HG03575 (cell line): ENCODE measurements around the gene RIOK3.
"Not testable (repeated sequence)": the region's sequence is repeated elsewhere in the genome, so short reads cannot be mapped to it uniquely, and the experiment has no call there.

Source experiments
- ATAC-seq: cut with Tn5 transposase; IDR thresholded peaks from one replicate; pipeline ENCODE4 v1.9.1; 2021; ENCODE audit not compliant: unreplicated experiment, insufficient number of reproducible peaks, low FRiP score; ENCODE audit errors: extremely low read depth

Gene RIOK3

GRCh38 chr18:23452728-23453679, at the start of gene RIOK3:
RIOK3 (plus strand) TSS chr18:23453287; CDS start chr18:23453440, 153 bp downstream.
- ATAC-seq: peak; percentile 67

- ATAC-seq: no peak
These were observed 49.8 kb upstream of the RIOK3 start for GRCh38 chr18:23403310-23403709.

- no peak for ATAC-seq
These were observed 47.5 kb upstream of the RIOK3 start for GRCh38 chr18:23405636-23406035.

- no peak for ATAC-seq
These were observed 46.8 kb upstream of the RIOK3 start for GRCh38 chr18:23406271-23406787.

- ATAC-seq: no peak
These were observed 40.6 kb upstream of the RIOK3 start for GRCh38 chr18:23412351-23412964.

- no peak for ATAC-seq
These were observed 37.6 kb upstream of the RIOK3 start for GRCh38 chr18:23415515-23415914.

- ATAC-seq: no peak
These were observed 36.8 kb upstream of the RIOK3 start for GRCh38 chr18:23416298-23416697.

- ATAC-seq: no peak
These were observed 31.8 kb upstream of the RIOK3 start for GRCh38 chr18:23421277-23421676.

- ATAC-seq: peak; percentile 73
These were observed 30.2 kb upstream of the RIOK3 start for GRCh38 chr18:23422751-23423418.

GRCh38 chr18:23424616-23425015, 28.5 kb upstream of the RIOK3 start:
- no peak for ATAC-seq

GRCh38 chr18:23428821-23429220, 24.3 kb upstream of the RIOK3 start:
- ATAC-seq: no peak

GRCh38 chr18:23429538-23429937, 23.5 kb upstream of the RIOK3 start:
- not testable (repeated sequence) for ATAC-seq

GRCh38 chr18:23433360-23433759, 19.7 kb upstream of the RIOK3 start:
- ATAC-seq: no peak

- ATAC-seq: no peak
These were observed 15.6 kb upstream of the RIOK3 start for GRCh38 chr18:23437357-23438045.

GRCh38 chr18:23438046-23438377, 15.1 kb upstream of the RIOK3 start:
- ATAC-seq: no peak

GRCh38 chr18:23438608-23439366, 14.3 kb upstream of the RIOK3 start:
- ATAC-seq: no peak

GRCh38 chr18:23440131-23440530, 13.0 kb upstream of the RIOK3 start:
- no peak for ATAC-seq

GRCh38 chr18:23442958-23443357, 10.1 kb upstream of the RIOK3 start:
- ATAC-seq: no peak
